AG09309 (cell line): Measurements from ENCODE around the gene THRSP.
"Not testable (repeated sequence)": the region's sequence is repeated elsewhere in the genome, so short reads cannot be mapped to it uniquely, and the experiment has no call there.

Experiments used
- DNase-seq: peaks from one replicate; pipeline ENCODE4 v3.0.0-alpha.2; 2010; ENCODE audit warnings: low read depth
- H3K4me3 ChIP-seq: 2 replicates; pipeline ENCODE4 v1.5.1; 2011; ENCODE audit warnings: mild to moderate bottlenecking, low read depth, low read length, moderate library complexity; ENCODE audit not compliant: control insufficient read depth
- TF ChIP-seq, protein P1 (sequence below): IDR thresholded peaks from 2 replicates; pipeline ENCODE4 v1.5.1; 2011; ENCODE audit warnings: mild to moderate bottlenecking, low read depth, low read length, inconsistent platforms; ENCODE audit not compliant: insufficient read depth, control insufficient read depth; ENCODE audit errors: missing control alignments

The THRSP gene

DNA sequence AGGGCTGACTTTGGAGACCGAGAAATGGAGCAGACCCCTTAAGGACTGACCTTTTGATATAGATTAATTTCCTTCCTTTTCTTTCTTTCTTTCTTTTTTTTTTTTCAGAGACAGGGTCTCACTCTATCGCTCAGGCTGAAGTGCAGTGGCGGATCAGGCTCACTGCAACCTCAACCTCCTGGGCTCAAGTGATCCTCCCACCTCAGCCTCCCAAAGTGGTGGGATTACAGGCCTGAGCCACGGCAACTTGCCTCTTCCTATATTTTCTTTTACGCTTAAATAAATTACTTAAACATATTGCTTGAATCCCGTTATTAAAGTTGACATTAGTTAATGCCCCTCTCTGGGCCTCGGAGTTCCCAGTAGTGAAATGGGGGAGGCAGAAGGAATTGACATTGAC lies 40.2 kb upstream of the THRSP start:
- TF ChIP-seq, protein P1, sequence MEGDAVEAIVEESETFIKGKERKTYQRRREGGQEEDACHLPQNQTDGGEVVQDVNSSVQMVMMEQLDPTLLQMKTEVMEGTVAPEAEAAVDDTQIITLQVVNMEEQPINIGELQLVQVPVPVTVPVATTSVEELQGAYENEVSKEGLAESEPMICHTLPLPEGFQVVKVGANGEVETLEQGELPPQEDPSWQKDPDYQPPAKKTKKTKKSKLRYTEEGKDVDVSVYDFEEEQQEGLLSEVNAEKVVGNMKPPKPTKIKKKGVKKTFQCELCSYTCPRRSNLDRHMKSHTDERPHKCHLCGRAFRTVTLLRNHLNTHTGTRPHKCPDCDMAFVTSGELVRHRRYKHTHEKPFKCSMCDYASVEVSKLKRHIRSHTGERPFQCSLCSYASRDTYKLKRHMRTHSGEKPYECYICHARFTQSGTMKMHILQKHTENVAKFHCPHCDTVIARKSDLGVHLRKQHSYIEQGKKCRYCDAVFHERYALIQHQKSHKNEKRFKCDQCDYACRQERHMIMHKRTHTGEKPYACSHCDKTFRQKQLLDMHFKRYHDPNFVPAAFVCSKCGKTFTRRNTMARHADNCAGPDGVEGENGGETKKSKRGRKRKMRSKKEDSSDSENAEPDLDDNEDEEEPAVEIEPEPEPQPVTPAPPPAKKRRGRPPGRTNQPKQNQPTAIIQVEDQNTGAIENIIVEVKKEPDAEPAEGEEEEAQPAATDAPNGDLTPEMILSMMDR, result no peak
- peak overlapping the region; percentile 45 for H3K4me3 ChIP-seq
- DNase-seq, result no peak

DNA sequence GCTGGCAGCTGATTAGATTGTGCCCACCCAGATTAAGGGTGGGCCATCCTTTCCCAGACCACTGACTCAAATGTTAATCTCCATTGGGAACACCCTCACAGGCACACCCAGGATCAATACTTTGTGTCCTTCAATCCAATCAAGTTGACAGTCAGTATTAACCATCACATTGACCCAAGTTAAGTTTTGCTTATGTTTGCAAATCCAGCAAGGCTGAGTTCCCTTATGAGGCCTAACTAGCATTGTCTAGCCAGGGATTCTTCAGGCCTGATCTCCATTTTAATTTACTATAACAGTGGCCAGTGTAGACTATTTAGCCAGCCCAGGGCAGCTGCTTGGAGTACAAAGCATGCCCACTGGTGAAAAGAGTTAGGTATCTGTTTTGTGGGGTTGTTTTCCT lies 38.3 kb upstream of the THRSP start:
- H3K4me3 ChIP-seq, result no peak overlapping the region

DNA sequence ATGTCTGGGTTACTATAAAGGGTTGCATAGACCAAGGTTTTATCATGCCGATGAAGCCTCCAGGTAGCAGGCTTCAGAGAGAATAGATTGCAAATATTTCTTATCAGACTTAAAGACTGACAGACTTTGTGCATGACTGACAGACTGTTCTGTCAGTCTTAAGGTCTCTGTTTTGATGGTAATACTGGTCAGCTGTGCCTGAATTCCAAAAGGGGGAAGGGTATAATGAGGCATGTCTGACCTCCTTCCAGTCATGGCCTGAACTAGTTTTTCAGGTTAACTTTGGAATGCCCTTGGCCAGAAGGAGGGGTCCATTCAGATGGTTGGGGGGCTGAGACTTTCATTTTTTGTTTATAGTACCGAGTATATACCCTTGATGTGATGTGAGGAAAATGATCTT lies 35.9 kb upstream of the THRSP start:
- no peak for DNase-seq
- no peak overlapping the region for H3K4me3 ChIP-seq
- TF ChIP-seq, protein P1, result no peak

More for the DNA sequence above, 38.3 kb upstream of the THRSP start:
- no peak for DNase-seq
- TF ChIP-seq, protein P1, result no peak

DNA sequence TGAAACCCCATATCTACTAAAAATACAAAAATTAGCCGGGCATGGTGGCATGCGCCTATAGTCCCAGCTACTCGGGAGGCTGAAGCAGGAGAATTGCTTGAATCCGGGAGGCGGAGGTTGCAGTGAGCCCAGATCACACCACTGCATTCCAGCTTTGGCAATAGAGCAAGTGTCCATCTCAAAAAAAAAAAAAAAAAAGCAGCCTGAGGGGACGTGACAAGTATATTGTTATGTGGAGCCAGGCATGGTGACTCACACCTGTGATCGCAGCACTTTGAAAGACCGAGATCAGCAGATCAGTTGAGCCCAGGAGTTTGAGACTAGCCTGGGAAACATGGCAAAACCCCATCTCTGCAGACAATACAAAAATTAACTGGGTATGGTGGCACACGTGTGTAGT lies 35.2 kb upstream of the THRSP start:
- H3K4me3 ChIP-seq, DNase-seq: not testable (repeated sequence)

DNA sequence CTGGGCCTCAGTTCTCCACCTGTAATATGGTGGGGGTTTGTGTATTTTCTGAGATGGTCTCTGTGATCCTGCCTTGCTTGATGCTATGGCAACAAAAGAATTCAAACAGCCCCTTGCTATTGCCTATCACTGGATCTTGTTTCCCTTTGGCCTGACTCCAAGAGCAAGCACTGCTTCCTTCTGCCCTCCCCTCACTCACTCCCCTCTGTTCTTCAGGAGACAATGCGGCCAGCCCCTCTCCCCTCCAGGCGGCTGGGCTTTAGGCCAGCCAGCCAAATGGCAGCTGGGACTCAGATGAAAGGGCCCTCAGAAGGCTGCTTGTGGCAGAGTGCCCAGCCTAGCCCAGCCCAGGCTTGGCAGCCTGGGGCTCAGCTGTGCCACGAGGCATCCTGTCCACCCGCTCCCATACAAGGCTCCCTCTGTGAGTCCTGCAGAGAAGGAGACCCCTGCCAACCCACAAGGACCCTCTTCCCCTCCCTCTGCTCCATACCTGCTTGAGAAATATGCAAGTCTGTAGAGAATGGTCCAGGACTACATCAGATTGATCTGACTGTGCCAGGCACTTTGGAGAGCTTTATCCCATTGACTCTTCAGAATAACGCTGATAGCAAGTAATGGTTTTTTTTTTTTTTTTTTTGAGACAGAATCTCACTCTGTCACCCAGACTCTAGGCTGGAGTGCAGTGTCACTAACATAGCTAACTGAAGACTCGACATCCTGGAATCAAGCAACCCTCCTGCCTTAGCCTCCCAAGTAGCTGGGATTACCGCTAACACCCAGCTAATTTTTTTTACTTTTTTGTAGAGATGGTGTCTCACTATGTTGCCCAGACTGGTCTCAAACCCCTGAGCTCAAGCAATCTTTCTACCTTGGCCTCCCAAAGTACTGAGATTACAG lies 33.0 kb upstream of the THRSP start:
- TF ChIP-seq, protein P1, result no peak
- H3K4me3 ChIP-seq, result no peak overlapping the region
- no peak for DNase-seq

DNA sequence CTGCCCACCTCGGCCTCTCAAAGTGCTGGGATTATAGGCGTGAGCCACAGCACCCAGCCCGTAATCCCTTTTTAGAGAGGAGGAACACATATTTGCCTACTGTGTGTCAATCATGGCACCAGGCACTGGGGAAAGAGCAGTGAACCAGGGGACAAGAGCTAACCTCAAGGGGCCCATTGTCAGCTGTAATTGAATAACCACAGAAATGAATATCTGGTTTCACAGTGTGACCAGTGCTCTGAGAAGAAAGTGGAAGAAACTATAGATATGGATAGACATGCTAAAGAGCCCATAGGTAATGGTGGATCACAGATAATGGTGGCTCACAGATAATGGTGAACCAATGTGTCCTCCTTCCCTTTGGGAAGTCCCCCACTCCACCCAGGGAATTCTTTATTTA lies 32.0 kb upstream of the THRSP start:
- no peak overlapping the region for H3K4me3 ChIP-seq
- TF ChIP-seq, protein P1, result no peak
- DNase-seq, result no peak

DNA sequence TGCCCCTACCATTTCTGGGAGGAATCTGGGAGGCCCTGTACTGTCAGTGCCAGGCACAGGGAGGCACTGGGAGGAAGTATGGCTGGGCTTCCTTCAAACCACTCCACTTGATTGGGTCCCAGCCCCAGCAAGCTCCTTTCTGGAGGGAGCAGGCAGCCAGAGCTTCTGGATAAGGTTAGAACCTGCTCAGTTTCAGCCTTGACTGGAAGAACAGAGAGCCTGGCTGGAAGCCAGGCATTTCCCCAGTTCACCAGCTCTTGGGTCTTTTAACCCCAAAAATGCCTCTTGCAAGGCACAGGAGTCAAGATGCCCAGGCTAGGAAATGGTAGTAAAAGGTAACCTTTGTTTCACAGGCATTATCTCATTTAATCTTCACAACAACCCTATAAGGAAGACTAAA lies 31.6 kb upstream of the THRSP start:
- no peak for DNase-seq
- no peak overlapping the region for H3K4me3 ChIP-seq
- TF ChIP-seq, protein P1, result no peak
